HepG2 (cell line): ENCODE measurements around the gene CCDC6. TPM values are rescaled to one million over a fixed set of nuclear protein-coding genes. Genes with fewer than 3 reads are reported as not detected.

ENCODE experiments used
- ATAC-seq: fragments of 200-7000 bp; cut with Tn5 transposase; 3 replicates; pipeline ENCODE4 v1.9.1; 2020; ENCODE audit warnings: mild to moderate bottlenecking, moderate library complexity
- BruUV-seq: library from RNA; stranded (reverse); fragments of 400-500 nt; replicated peaks from 2 replicates; lab custom pipeline; 2021; lab: Mats Ljungman, UMichigan
- CTCF ChIA-PET: fragments of 300-600 bp; formaldehyde crosslinking; extraction: SDS; loops from one replicate; lab custom pipeline; 2021; ENCODE audit warnings: low total read pairs, inconsistent platforms, low intra/inter-chr PET ratio; lab: Yijun Ruan, JAX
- POLR2A ChIA-PET: fragments of 350-600 bp; sonication (Branson Sonifier 250); formaldehyde crosslinking; loops from one replicate; lab custom pipeline; 2020; ENCODE audit warnings: antibody characterized with exemption, inconsistent platforms; lab: Yijun Ruan, JAX
- DNase-seq: peaks from one replicate; pipeline ENCODE4 v3.0.0-alpha.2; 2015; ENCODE audit warnings: low spot score
- FAIRE-seq: peaks from 3 replicates; lab custom pipeline; 2011; peaks lifted over from hg19 to GRCh38; lab: Jason Lieb, UNC
- H2AFZ ChIP-seq: one replicate; pipeline ENCODE4 v1.6.1; 2011; ENCODE audit warnings: low read length, inconsistent platforms
- H3K27ac ChIP-seq: fragments of 300-600 bp; 3 replicates; pipeline ENCODE4 v1.8.0; 2011; ENCODE audit warnings: mixed run types, mild to moderate bottlenecking, mixed read lengths, low read length, inconsistent platforms; ENCODE audit not compliant: insufficient read depth; ENCODE audit errors: extremely low read length
- H3K27me3 ChIP-seq, 2 experiments: fragments of 200-600 bp in 1 of 2; 2 replicates in 1 of 2; 3 replicates in 1 of 2; pipeline versions ENCODE4 v1.6.0 to v1.8.0; 2011; ENCODE audit warnings: low read length in 2 of 2, mild to moderate bottlenecking in 2 of 2, moderate library complexity in 2 of 2, inconsistent platforms in 1 of 2; ENCODE audit not compliant: insufficient read depth in 2 of 2, control insufficient read depth in 1 of 2
- H3K36me3 ChIP-seq, 2 experiments: fragments of 200-600 bp in 1 of 2; replicated peaks in 1 of 2; 2 replicates in 1 of 2; 3 replicates in 1 of 2; pipeline versions ENCODE4 v1.5.1 to v1.8.0; 2011; ENCODE audit warnings: low read length in 2 of 2, inconsistent platforms in 1 of 2; ENCODE audit not compliant: insufficient read depth in 2 of 2, control insufficient read depth in 1 of 2
- H3K4me1 ChIP-seq: 2 replicates; pipeline ENCODE4 v1.5.1; 2012; ENCODE audit warnings: low read length, inconsistent platforms; ENCODE audit not compliant: insufficient read depth
- H3K4me2 ChIP-seq: 2 replicates; pipeline ENCODE4 v1.6.0; 2011; ENCODE audit warnings: low read depth, low read length, inconsistent platforms
- H3K4me3 ChIP-seq, 3 experiments: fragments of 200-600 bp in 1 of 3; sonication (generic), shearing (Covaris generic) in 1 of 3; replicated peaks in 1 of 3; 2 replicates each; pipeline ENCODE4 v1.5.1; 2011 to 2016; ENCODE audit warnings: low read length in 3 of 3, inconsistent platforms in 2 of 3, low read depth in 2 of 3, mild to moderate bottlenecking in 2 of 3, control low read depth in 1 of 3, mixed read lengths in 1 of 3; ENCODE audit not compliant: insufficient read depth in 1 of 3
- H3K79me2 ChIP-seq: one replicate; pipeline ENCODE4 v1.6.1; 2011; ENCODE audit warnings: low read length, inconsistent platforms; ENCODE audit not compliant: insufficient read depth
- H3K9ac ChIP-seq: 2 replicates; pipeline ENCODE4 v1.6.0; 2011; ENCODE audit warnings: mild to moderate bottlenecking, low read depth, low read length, inconsistent platforms; ENCODE audit not compliant: insufficient read depth
- H3K9me3 ChIP-seq: 2 replicates; pipeline ENCODE4 v1.5.1; 2012; ENCODE audit warnings: mild to moderate bottlenecking, low read length
- H4K20me1 ChIP-seq: 2 replicates; pipeline ENCODE4 v1.6.0; 2011; ENCODE audit warnings: inconsistent platforms, mild to moderate bottlenecking, low read length, moderate library complexity; ENCODE audit not compliant: insufficient read depth
- CEBPB ChIP-seq: IDR thresholded peaks from 2 replicates; pipeline ENCODE4 v1.6.1; 2011; ENCODE audit warnings: low read depth, low read length, improper control_type of control experiment, borderline replicate concordance
- DNMT1 ChIP-seq: sonication (generic); formaldehyde crosslinking; IDR thresholded peaks from 2 replicates; pipeline ENCODE4 v1.5.1; 2020; ENCODE audit warnings: mild to moderate bottlenecking, missing genetic modification reagents
- ETV5 ChIP-seq: IDR thresholded peaks from 2 replicates; pipeline ENCODE4 v1.6.1; 2018; ENCODE audit warnings: missing biosample characterization, missing genetic modification reagents, inconsistent platforms, borderline replicate concordance
- KDM1A ChIP-seq: IDR thresholded peaks from 2 replicates; pipeline ENCODE4 v1.6.1; 2016; ENCODE audit warnings: missing compliant biosample characterization
- KDM4B ChIP-seq: sonication (generic); formaldehyde crosslinking; IDR thresholded peaks from 2 replicates; pipeline ENCODE4 v1.4.0; 2020; ENCODE audit warnings: missing genetic modification reagents
- KLF6 ChIP-seq: IDR thresholded peaks from 2 replicates; pipeline ENCODE4 v1.8.0; 2016; ENCODE audit warnings: missing biosample characterization, missing genetic modification reagents
- MEIS1 ChIP-seq: sonication (generic); formaldehyde crosslinking; IDR thresholded peaks from 2 replicates; pipeline ENCODE4 v1.9.0; 2021; ENCODE audit warnings: mild to moderate bottlenecking, missing genetic modification reagents, moderate library complexity, borderline replicate concordance
- NFYC ChIP-seq: IDR thresholded peaks from 2 replicates; pipeline ENCODE4 v1.6.1; 2016; ENCODE audit warnings: missing genetic modification reagents, missing compliant biosample characterization
- PAWR ChIP-seq: sonication (generic); formaldehyde crosslinking; IDR thresholded peaks from 2 replicates; pipeline ENCODE4 v1.4.0; 2020; ENCODE audit warnings: missing genetic modification reagents, mild to moderate bottlenecking, borderline replicate concordance
- PHF20 ChIP-seq: sonication (generic); formaldehyde crosslinking; IDR thresholded peaks from 2 replicates; pipeline ENCODE4 v1.5.0; 2020; ENCODE audit warnings: mild to moderate bottlenecking, missing genetic modification reagents
- SOX5 ChIP-seq: IDR thresholded peaks from 2 replicates; pipeline ENCODE4 v1.6.1; 2016; ENCODE audit warnings: borderline replicate concordance
- ZNF124 ChIP-seq: sonication (generic); formaldehyde crosslinking; IDR thresholded peaks from 2 replicates; pipeline ENCODE4 v1.4.0; 2020; ENCODE audit warnings: missing genetic modification reagents
- ZNF260 ChIP-seq: sonication (generic); formaldehyde crosslinking; IDR thresholded peaks from 2 replicates; pipeline ENCODE4 v1.4.0; 2020; ENCODE audit warnings: missing genetic modification reagents, low read depth, mild to moderate bottlenecking, borderline replicate concordance
- ZNF317 ChIP-seq: sonication (generic); formaldehyde crosslinking; IDR thresholded peaks from 2 replicates; pipeline ENCODE4 v1.5.0; 2020; ENCODE audit warnings: mild to moderate bottlenecking, missing genetic modification reagents
- ZNF605 ChIP-seq: sonication (generic); formaldehyde crosslinking; IDR thresholded peaks from 2 replicates; pipeline ENCODE4 v1.8.0; 2022; ENCODE audit warnings: mild to moderate bottlenecking, missing genetic modification reagents
- WGBS: methylation state at CpG from one replicate; pipeline ENCODE4 v1.1.6; 2017; ENCODE audit warnings: low lambda C conversion rate; 5-methylcytosine and 5-hydroxymethylcytosine counted together
- in situ Hi-C: cut with HindIII; loops from 2 replicates; pipeline ENCODE4 v1.10.0; 2017; ENCODE audit warnings: low pct_unique_long_range_greater_than_20kb; ENCODE audit not compliant: extremely low pct_ligation_motif_present
- intact Hi-C: fragments of 100-400 bp; cut with micrococcal nuclease; formaldehyde crosslinking; loops from one replicate; pipeline ENCODE4 v1.10.0; 2022; ENCODE audit not compliant: unreplicated experiment
- polyA plus RNA-seq, 8 experiments: library from polyadenylated mRNA; depleted of rRNA in 3 of 8; stranded (reverse) in 7 of 8; unstranded in 1 of 8; fragments of >200 nt; fragmentation: Illumina TruSeq in 4 of 8; extraction: Trizol in 4 of 8; gene quantifications; 2 replicates each; pipeline versions ENCODE4 v1.2.1 to v1.2.3, GENCODE V29; 2011 to 2016; ENCODE audit warnings: low read depth in 4 of 8, missing spikeins in 1 of 8, mixed read lengths in 1 of 8; ENCODE audit not compliant: insufficient read depth in 1 of 8
- total RNA-seq, 5 experiments: library from RNA; depleted of rRNA; stranded (reverse); fragments of >200 nt; fragmentation: Illumina TruSeq; extraction: Trizol; gene quantifications; 2 replicates each; pipeline ENCODE4 v1.2.3, GENCODE V29; 2016; ENCODE audit warnings: low read depth in 1 of 5

CCDC6 gene
- total and polyA plus RNA-seq, 2 of the 13 experiments (the other 11 are each of a cell fraction or from before 2014, with no cell fraction given), result 17.9 to 18.3 TPM

DNA sequence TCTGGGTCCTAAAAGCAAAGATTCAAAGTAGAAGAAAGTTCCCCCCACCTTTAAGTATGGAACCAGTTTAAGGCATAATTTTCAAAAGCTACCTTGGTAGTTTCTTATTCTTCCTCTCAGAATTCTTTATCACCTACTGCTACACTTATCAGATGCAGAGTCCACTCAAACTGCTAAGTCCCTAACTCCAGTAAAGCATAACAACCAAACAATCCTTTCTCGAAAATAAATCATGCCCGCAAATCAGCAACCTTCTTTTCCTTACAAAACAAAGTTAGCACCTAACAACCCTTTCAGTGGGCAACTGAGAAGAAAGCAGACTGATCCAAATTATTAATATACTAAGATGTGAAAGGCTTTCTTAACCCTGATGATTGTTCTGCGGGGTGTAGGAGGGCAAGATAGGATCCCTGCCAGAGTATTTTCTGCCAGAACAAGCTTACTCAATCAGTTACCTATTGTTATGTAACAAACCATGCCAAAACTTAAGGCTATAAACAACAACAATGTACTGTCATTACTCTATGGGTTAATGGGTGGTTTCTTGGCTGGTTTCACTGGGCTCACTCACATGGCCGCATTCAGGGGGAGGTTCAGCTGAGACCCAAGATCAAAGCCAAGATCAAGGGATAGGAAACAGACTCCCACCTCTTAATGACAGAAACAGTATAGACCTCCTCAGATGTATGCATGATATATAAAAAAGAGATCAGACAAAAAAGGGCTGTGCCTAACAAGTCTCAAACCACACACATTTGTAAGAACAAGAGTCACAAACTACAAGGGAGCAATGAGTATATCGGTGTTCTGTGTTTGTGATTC lies 42.0 kb downstream of the CCDC6 start:
- ATAC-seq (no peak), DNase-seq (no peak), FAIRE-seq (no peak)
- WGBS, result 87% methylated on average over 5 of the region's 5 CpGs
- H3K27me3 ChIP-seq, result no peaks in the 10 kb centered on the region
- H3K9me3 ChIP-seq, result no peaks in the 10 kb centered on the region
- H3K27ac ChIP-seq, result no peak overlapping the region
- no TSS peak for BruUV-seq
- no peak for TF ChIP-seq PHF20
- no peak for TF ChIP-seq KLF6 (CRISPR knock-in tag)
- TF ChIP-seq DNMT1 (CRISPR knock-in tag), result no peak
- no peak for TF ChIP-seq KDM1A (CRISPR knock-in tag)
- TF ChIP-seq ETV5 (CRISPR knock-in tag), result no peak
- TF ChIP-seq ZNF605, result no peak
- TF ChIP-seq NFYC (CRISPR knock-in tag), result no peak
- no peak for TF ChIP-seq KDM4B (CRISPR knock-in tag)
- no peak for TF ChIP-seq CEBPB
- TF ChIP-seq ZNF124 (CRISPR knock-in tag), result no peak
- no peak for TF ChIP-seq ZNF260 (CRISPR knock-in tag)
- no peak for TF ChIP-seq MEIS1 (CRISPR knock-in tag)
- TF ChIP-seq ZNF317, result no peak
- TF ChIP-seq PAWR, result no peak
- no peak for TF ChIP-seq SOX5 (CRISPR knock-in tag)
- H3K79me2 ChIP-seq, result peaks cover 38% of the 10 kb centered on the region
- intact Hi-C loops, result no loop called here
- H3K4me2 ChIP-seq, result no peak overlapping the region
- H3K36me3 ChIP-seq, result no peaks in the 10 kb centered on the region
- CTCF ChIA-PET, result interaction anchor here (1.1 kb wide), 1 partner anchor 169 kb away, joined by 5 read pairs; no protein-coding TSS in a partner anchor
- in situ Hi-C loops, result loop anchor here (25.0 kb wide), 1 partner anchor 173 kb away; no protein-coding TSS in a partner anchor
- no peak overlapping the region for H3K4me3 ChIP-seq
- H3K9ac ChIP-seq, result no peak overlapping the region
- peaks cover 7% of the 10 kb centered on the region; the same call in 1 of the 2 replicates for H3K4me1 ChIP-seq
- POLR2A ChIA-PET, result no interaction called here
- peaks cover 14% of the 10 kb centered on the region for H4K20me1 ChIP-seq
- H2AFZ ChIP-seq, result no peak overlapping the region
